Activated naive CD8-positive, alpha-beta T cell (primary cell): ENCODE data around the gene DCAF6.
"Not testable (repeated sequence)": the region's sequence is repeated elsewhere in the genome, so short reads cannot be mapped to it uniquely, and the experiment has no call there.

ENCODE experiments used
- H3K27ac Mint-ChIP-seq: one replicate; pipeline ENCODE4 v1.8.0; 2021; ENCODE audit warnings: mixed read lengths
- H3K27me3 Mint-ChIP-seq: one replicate; pipeline ENCODE4 v1.8.0; 2021; ENCODE audit warnings: mixed read lengths
- H3K36me3 Mint-ChIP-seq: one replicate; pipeline ENCODE4 v1.8.0; 2021; ENCODE audit warnings: mixed read lengths
- H3K4me1 Mint-ChIP-seq: one replicate; pipeline ENCODE4 v1.8.0; 2021; ENCODE audit warnings: low read depth, mixed read lengths
- H3K4me3 Mint-ChIP-seq: one replicate; pipeline ENCODE4 v1.8.0; 2021; ENCODE audit warnings: mild to moderate bottlenecking, mixed read lengths
- H3K9me3 Mint-ChIP-seq: one replicate; pipeline ENCODE4 v1.8.0; 2021; ENCODE audit warnings: low read depth, mixed read lengths

DCAF6 gene

DNA sequence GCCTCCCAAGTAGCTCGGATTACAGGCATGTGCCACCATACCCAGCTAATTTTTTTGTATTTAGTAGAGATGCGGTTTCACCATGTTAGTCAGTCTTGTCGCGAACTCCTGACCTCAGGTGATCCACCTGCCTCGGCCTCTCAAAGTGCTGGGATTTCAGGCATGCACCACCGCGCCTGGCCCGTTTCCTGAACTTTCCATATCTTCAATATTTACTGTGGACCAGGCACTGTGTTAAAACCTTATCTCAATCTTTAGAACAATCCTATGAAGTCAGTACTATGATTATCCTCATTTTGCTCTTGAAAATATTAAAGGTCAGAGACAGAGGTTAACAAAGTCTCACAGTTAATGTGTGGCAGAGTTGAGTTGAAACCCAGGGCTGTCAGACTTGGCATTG lies 20.9 kb upstream of the DCAF6 start:
- Mint-ChIP-seq H3K36me3 (peaks cover 4% of the 10 kb centered on the region), H3K4me3 (no peak overlapping the region), H3K9me3 (no peaks in the 10 kb centered on the region), H3K4me1 (no peaks in the 10 kb centered on the region), H3K27me3 (no peaks in the 10 kb centered on the region), H3K27ac (no peak overlapping the region)

- H3K4me1 Mint-ChIP-seq: no peaks in the 10 kb centered on the region
- H3K9me3 Mint-ChIP-seq: no peaks in the 10 kb centered on the region
- H3K27ac Mint-ChIP-seq: no peak overlapping the region
- peaks cover 4% of the 10 kb centered on the region for H3K36me3 Mint-ChIP-seq
- H3K4me3 Mint-ChIP-seq: no peak overlapping the region
- no peaks in the 10 kb centered on the region for H3K27me3 Mint-ChIP-seq
These were observed 19.5 kb upstream of the DCAF6 start for GRCh38 chr1:167916766-167917511.

DNA sequence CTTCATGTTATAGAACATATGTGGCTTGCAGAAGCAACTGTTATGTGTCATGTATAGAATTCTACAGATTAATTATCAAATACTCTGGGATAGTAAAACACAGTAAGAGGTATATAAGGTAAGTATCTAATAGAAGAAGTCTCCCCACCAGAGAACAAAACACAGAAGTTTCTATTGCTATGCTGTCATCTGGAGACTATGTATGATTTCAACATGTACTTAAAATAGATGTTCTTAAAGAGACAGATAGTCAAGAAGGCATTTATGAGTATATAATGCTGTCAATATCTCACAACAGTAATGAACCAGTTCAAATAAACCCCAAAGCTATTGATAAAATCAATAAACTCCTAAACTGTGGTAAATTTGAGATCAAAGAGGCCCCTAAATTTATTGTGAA lies 14.5 kb upstream of the DCAF6 start:
- Mint-ChIP-seq H3K4me1 (peaks cover 3% of the 10 kb centered on the region), H3K9me3 (no peaks in the 10 kb centered on the region), H3K27me3 (no peaks in the 10 kb centered on the region), H3K27ac (no peak overlapping the region), H3K4me3 (no peak overlapping the region), H3K36me3 (peaks cover 3% of the 10 kb centered on the region)

GRCh38 chr1:167922611-167923074 lies 13.8 kb upstream of the DCAF6 start:
- peaks cover 3% of the 10 kb centered on the region for H3K36me3 Mint-ChIP-seq
- H3K27ac Mint-ChIP-seq: no peak overlapping the region
- H3K4me1 Mint-ChIP-seq: peaks cover 3% of the 10 kb centered on the region
- H3K27me3 Mint-ChIP-seq: no peaks in the 10 kb centered on the region
- no peaks in the 10 kb centered on the region for H3K9me3 Mint-ChIP-seq
- no peak overlapping the region for H3K4me3 Mint-ChIP-seq

DNA sequence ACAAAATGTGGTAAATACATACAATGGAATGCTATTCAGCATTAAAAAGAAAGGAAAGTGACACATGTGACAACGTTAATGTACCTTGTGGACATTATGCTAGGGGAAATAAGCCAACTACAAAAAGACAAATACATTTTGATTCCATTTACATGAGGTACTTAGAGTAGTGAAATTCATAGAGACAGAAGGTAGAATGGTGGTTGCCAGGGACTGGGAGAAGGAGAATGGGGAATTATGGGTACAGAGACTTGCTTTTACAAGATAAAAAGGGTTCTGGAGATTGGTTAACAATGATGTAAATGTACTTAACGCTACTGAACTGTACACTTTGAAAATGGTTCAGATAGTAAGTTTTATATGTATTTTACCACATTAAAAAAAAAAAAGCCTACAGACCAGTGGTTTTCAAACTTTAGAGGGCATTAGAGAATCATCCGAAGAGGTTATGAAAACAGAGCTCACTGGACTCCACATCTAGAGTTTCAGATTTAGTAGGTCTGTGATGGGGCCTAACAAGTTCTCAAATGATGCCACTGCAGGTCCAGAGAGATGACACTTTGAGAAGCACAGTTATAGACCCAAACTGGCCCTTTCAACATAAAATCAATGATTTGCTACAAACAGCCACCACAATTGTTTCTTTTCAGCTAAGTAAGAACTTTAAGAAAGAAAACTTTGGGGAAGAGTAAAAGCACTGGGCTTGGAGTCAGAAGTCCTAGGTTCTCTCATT lies 13.0 kb upstream of the DCAF6 start:
- Mint-ChIP-seq H3K27ac (no peak overlapping the region), H3K4me1 (peaks cover 3% of the 10 kb centered on the region)

GRCh38 chr1:167924102-167924501 lies 12.4 kb upstream of the DCAF6 start:
- Mint-ChIP-seq H3K27ac (no peak overlapping the region), H3K4me3 (no peak overlapping the region), H3K9me3 (no peaks in the 10 kb centered on the region), H3K4me1 (peaks cover 3% of the 10 kb centered on the region), H3K36me3 (peaks cover 3% of the 10 kb centered on the region), H3K27me3 (no peaks in the 10 kb centered on the region)

More for the DNA sequence above, 13.0 kb upstream of the DCAF6 start:
- H3K36me3 Mint-ChIP-seq: peaks cover 3% of the 10 kb centered on the region
- no peaks in the 10 kb centered on the region for H3K27me3 Mint-ChIP-seq
- H3K4me3 Mint-ChIP-seq: no peak overlapping the region
- H3K9me3 Mint-ChIP-seq: no peaks in the 10 kb centered on the region

GRCh38 chr1:167924543-167925231 lies 11.8 kb upstream of the DCAF6 start:
- Mint-ChIP-seq H3K27ac (no peak overlapping the region), H3K4me1 (peaks cover 5% of the 10 kb centered on the region), H3K27me3 (no peaks in the 10 kb centered on the region)

DNA sequence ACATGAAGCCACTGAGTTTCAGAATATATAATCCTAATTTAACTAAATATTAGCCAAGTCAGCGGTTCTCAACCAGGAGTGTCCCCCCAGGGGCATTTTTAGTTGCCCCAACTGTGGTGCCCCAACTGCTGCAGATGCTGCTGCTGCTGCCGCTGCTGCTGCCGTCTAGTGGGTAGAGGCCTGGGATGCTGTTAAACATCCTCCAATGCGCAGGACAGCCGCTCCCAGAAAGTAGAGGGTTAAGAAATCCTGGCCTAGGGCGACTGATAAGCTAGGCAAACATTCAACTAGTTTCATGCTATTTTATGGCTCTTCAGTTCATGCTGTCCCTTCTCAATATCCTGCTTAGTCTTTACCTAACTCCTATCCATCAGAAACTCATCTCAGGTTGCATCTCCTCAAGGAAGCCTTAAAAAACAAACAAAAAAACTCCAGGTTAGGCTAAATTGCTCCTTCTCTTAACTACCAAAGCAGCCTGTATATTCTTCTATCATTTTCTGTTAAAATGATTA lies 9.9 kb upstream of the DCAF6 start:
- H3K4me3 Mint-ChIP-seq: no peak overlapping the region

More at GRCh38 chr1:167924543-167925231, 11.8 kb upstream of the DCAF6 start:
- no peak overlapping the region for H3K4me3 Mint-ChIP-seq
- no peaks in the 10 kb centered on the region for H3K9me3 Mint-ChIP-seq
- H3K36me3 Mint-ChIP-seq: peaks cover 3% of the 10 kb centered on the region

DNA sequence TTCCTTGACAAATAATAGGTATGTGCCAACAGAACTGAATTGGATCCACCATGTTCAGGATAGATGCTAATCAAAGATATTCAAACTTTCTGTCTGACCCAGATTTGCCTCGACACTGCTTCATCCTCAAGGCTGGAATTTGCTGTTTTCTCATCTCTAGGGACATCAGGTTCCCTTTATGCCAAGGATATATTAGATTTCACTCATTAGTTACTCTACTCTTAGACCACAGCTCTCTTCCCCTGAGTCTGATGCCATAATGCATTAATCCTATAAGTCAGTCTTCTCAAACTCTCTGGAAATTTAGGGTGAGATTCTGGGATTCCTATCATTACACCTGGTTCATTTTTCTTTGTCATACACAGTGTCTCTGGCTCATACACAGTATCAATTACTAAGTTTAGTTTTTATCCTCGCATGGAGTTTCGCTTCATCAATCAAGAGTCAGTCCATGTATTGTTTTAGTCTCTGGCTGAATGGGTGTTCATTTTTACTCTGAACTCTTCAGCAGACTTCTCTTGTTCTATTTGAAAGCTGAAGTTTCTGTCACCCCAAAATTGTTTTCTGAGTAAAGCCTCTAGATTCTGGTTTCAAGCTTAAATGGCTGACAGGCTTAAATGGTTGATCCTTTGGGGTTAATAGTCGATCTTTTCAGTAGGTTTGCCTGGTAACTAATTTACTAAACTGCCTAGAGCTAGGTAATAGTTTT lies 9.3 kb upstream of the DCAF6 start:
- H3K27me3 Mint-ChIP-seq: no peaks in the 10 kb centered on the region
- no peaks in the 10 kb centered on the region for H3K9me3 Mint-ChIP-seq
- H3K27ac Mint-ChIP-seq: no peak overlapping the region
- H3K4me3 Mint-ChIP-seq: no peak overlapping the region
- H3K36me3 Mint-ChIP-seq: peaks cover 3% of the 10 kb centered on the region
- peaks cover 15% of the 10 kb centered on the region for H3K4me1 Mint-ChIP-seq

More for the DNA sequence above, 9.9 kb upstream of the DCAF6 start:
- no peaks in the 10 kb centered on the region for H3K27me3 Mint-ChIP-seq
- H3K4me1 Mint-ChIP-seq: peaks cover 13% of the 10 kb centered on the region
- H3K9me3 Mint-ChIP-seq: no peaks in the 10 kb centered on the region
- H3K27ac Mint-ChIP-seq: no peak overlapping the region
- peaks cover 3% of the 10 kb centered on the region for H3K36me3 Mint-ChIP-seq

- Mint-ChIP-seq H3K4me3 (no peak overlapping the region), H3K36me3 (no peaks in the 10 kb centered on the region), H3K27me3 (no peaks in the 10 kb centered on the region), H3K27ac (no peak overlapping the region), H3K4me1 (peaks cover 18% of the 10 kb centered on the region), H3K9me3 (no peaks in the 10 kb centered on the region)
These were observed 8.0 kb upstream of the DCAF6 start for GRCh38 chr1:167928457-167928852.

DNA sequence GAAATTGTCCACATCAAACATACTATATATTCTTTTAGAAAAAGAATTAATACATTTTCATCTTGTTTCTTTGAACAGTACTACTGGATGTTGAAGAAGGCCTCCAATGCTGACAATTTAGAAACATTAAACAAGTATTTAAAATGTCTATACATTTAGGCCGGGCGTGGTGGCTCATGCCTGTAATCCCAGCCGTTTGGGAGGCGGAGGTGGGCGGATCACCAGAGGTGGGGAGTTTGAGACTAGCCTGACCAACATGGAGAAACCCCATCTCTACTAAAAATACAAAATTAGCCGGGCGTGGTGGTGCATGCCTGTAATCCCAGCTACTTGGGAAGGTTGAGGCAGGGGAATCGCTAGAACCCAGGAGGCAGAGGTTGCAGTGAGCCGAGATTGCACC lies 7.6 kb upstream of the DCAF6 start:
- H3K27ac Mint-ChIP-seq, H3K36me3 Mint-ChIP-seq, H3K27me3 Mint-ChIP-seq, H3K4me3 Mint-ChIP-seq, H3K9me3 Mint-ChIP-seq: not testable (repeated sequence)
- peaks cover 22% of the 10 kb centered on the region for H3K4me1 Mint-ChIP-seq

DNA sequence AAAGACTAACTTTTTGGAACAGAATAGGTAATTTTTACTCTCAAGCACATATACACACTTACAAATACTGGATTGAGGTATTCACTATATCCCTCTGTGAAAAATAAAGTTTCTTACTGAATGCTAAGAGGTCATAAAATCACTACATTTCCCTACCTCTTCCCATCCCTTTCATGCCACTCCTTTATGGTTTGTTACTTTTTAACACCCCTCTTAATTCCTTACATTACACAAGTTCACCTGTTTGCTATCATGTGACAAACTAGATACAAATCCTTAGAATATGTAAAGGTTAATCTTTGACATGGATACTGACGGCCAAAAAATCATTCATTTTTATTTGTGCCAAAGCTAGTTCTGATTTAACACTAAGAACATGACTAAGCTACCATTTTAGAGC lies 6.8 kb upstream of the DCAF6 start:
- Mint-ChIP-seq H3K27ac (no peak overlapping the region), H3K4me3 (no peak overlapping the region), H3K36me3 (no peaks in the 10 kb centered on the region), H3K4me1 (peaks cover 30% of the 10 kb centered on the region), H3K27me3 (no peaks in the 10 kb centered on the region), H3K9me3 (no peaks in the 10 kb centered on the region)

- no peaks in the 10 kb centered on the region for H3K9me3 Mint-ChIP-seq
- H3K4me3 Mint-ChIP-seq: peak overlapping the region; percentile 62
- peak overlapping the region; percentile 17 for H3K27ac Mint-ChIP-seq
- no peaks in the 10 kb centered on the region for H3K27me3 Mint-ChIP-seq
- H3K36me3 Mint-ChIP-seq: no peaks in the 10 kb centered on the region
- H3K4me1 Mint-ChIP-seq: peaks cover 48% of the 10 kb centered on the region
These were observed 2.7 kb upstream of the DCAF6 start for GRCh38 chr1:167933788-167934187.

- no peaks in the 10 kb centered on the region for H3K27me3 Mint-ChIP-seq
- peaks cover 47% of the 10 kb centered on the region for H3K4me1 Mint-ChIP-seq
- H3K4me3 Mint-ChIP-seq: peak overlapping the region; percentile 99
- H3K9me3 Mint-ChIP-seq: no peaks in the 10 kb centered on the region
- H3K36me3 Mint-ChIP-seq: no peaks in the 10 kb centered on the region
- H3K27ac Mint-ChIP-seq: peak overlapping the region; percentile 99
These were observed 1.9 kb upstream of the DCAF6 start for GRCh38 chr1:167934426-167935215.
